Esophagus muscularis mucosa (tissue), 3 donors: ENCODE measurements around the gene LIPT2.

Experiments used
- POLR2A ChIP-seq: fragments of 450-650 bp; IDR thresholded peaks from one replicate; pipeline ENCODE4 v1.6.1; 2017; ENCODE audit warnings: antibody characterized with exemption, moderate library complexity, mild to moderate bottlenecking, low read depth
- POLR2AphosphoS5 ChIP-seq, 2 donors: sonication (generic); formaldehyde crosslinking; IDR thresholded peaks; one replicate each; pipeline ENCODE4 v1.6.1; 2017; ENCODE audit warnings: antibody characterized with exemption in 2 of 2
- TF ChIP-seq, protein P1 (sequence below), 3 experiments: fragments of 200-600 bp in 2 of 3; fragments of 450-650 bp in 1 of 3; sonication (generic) in 2 of 3; IDR thresholded peaks; one replicate each; pipeline ENCODE4 v1.5.1; 2017 to 2019; ENCODE audit warnings: antibody characterized with exemption in 3 of 3, mild to moderate bottlenecking in 2 of 3, moderate library complexity in 1 of 3

DNA sequence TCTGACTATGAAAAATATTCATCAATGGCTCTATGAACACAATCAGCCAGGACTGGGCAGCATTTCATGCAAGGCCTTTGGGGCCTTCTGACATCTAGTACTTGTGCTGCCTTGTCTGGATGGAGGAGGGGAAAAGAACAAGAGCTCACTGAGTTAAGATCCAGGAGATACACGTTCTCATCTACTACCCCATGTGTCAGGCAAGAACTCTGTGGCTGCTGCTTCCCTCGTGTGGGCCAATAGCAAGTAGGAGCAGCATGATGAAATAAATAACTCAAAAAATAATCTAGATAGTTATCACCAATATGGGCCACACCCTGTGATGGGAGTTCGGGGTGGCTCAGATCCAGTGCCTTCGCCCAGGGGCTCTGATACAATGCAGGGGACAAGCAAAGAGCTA is 33.5 kb downstream of the LIPT2 start:
- TF ChIP-seq POLR2AphosphoS5 (IDR thresholded peaks at IDR 0.05) (no peak), POLR2A (no peak)
- TF ChIP-seq, protein P1, sequence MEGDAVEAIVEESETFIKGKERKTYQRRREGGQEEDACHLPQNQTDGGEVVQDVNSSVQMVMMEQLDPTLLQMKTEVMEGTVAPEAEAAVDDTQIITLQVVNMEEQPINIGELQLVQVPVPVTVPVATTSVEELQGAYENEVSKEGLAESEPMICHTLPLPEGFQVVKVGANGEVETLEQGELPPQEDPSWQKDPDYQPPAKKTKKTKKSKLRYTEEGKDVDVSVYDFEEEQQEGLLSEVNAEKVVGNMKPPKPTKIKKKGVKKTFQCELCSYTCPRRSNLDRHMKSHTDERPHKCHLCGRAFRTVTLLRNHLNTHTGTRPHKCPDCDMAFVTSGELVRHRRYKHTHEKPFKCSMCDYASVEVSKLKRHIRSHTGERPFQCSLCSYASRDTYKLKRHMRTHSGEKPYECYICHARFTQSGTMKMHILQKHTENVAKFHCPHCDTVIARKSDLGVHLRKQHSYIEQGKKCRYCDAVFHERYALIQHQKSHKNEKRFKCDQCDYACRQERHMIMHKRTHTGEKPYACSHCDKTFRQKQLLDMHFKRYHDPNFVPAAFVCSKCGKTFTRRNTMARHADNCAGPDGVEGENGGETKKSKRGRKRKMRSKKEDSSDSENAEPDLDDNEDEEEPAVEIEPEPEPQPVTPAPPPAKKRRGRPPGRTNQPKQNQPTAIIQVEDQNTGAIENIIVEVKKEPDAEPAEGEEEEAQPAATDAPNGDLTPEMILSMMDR (IDR thresholded peaks at IDR 0.05) = no peak
